ENCODE measurements around the gene KCMF1. TPM values are rescaled to one million over a fixed set of nuclear protein-coding genes. Genes with fewer than 3 reads are reported as not detected.
A peak's percentile ranks its signal among the peaks of the same experiment; 100 is the strongest.

KCMF1 gene
- total RNA-seq, 1 donor from 2014 or later: 63.9 TPM

DNA sequence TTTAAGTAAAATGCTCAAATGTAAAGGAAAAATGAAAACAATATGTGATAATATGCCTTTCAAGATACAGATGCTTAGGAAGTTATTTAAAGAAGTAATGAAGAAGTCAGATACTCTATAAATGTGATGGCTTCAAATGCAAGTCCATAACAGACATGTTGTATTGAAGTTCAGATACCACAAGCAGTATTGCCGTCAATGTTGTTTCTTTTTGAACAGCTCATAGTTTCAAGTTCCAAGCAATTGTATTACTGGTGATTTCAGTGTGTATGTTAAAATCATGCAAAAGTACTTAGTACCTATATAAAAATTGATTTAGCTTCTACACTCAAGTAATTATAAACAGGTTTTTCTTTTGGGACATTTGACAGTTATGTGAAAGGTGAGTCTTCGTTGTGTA lies 24.9 kb downstream of the KCMF1 start:
- Mint-ChIP-seq H3K9me3 (no peaks in the 10 kb centered on the region), H3K4me3 (no peak overlapping the region), H3K27ac (no peak overlapping the region), H3K27me3 (ENCODE audit: low read depth) (no peaks in the 10 kb centered on the region), H3K36me3 (peaks cover 2% of the 10 kb centered on the region), H3K4me1 (peaks cover 5% of the 10 kb centered on the region)
- TF ChIP-seq CTCF (IDR thresholded peaks at IDR 0.05; ENCODE audit: unreplicated experiment): no peak
- DNase-seq (ENCODE audit: low spot score in 2 of 2, unreplicated experiment in 2 of 2): no peak

GRCh38 chr2:84996909-84997308 lies 25.9 kb downstream of the KCMF1 start:
- no peak overlapping the region for H3K4me3 Mint-ChIP-seq
- H3K4me1 Mint-ChIP-seq: peaks cover 5% of the 10 kb centered on the region
- H3K9me3 Mint-ChIP-seq: no peaks in the 10 kb centered on the region
- peaks cover 2% of the 10 kb centered on the region for H3K36me3 Mint-ChIP-seq
- peak overlapping the region; percentile 30 for H3K27ac Mint-ChIP-seq
- TF ChIP-seq CTCF (IDR thresholded peaks at IDR 0.05; ENCODE audit: unreplicated experiment): no peak
- DNase-seq (ENCODE audit: low spot score in 2 of 2, unreplicated experiment in 2 of 2): no peak
- no peaks in the 10 kb centered on the region for H3K27me3 Mint-ChIP-seq (ENCODE audit: low read depth)

DNA sequence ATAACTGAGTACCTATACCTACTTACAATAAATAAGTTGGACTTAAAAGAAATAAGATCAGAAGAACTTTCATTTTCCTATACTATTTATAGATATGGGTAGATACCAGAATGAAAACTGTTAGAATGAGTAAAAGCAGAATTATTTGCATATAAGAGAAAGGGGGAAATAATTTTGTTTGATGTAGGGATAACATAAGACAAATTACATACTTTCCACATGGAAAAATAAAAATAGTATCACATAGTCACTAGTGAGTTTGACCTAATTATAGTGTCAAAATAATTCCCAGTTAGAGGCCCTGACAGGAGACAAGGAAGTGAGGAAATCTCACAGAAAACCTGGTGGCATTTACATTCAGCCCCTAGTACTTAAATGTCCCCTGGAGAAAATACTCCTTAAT lies 28.6 kb downstream of the KCMF1 start:
- Mint-ChIP-seq H3K4me1 (peaks cover 5% of the 10 kb centered on the region), H3K36me3 (peaks cover 7% of the 10 kb centered on the region), H3K27me3 (ENCODE audit: low read depth) (no peaks in the 10 kb centered on the region), H3K4me3 (no peak overlapping the region), H3K27ac (peak overlapping the region; percentile 18), H3K9me3 (no peaks in the 10 kb centered on the region)
- no peak for DNase-seq (ENCODE audit: low spot score in 2 of 2, unreplicated experiment in 2 of 2)
- TF ChIP-seq CTCF (IDR thresholded peaks at IDR 0.05; ENCODE audit: unreplicated experiment): no peak

DNA sequence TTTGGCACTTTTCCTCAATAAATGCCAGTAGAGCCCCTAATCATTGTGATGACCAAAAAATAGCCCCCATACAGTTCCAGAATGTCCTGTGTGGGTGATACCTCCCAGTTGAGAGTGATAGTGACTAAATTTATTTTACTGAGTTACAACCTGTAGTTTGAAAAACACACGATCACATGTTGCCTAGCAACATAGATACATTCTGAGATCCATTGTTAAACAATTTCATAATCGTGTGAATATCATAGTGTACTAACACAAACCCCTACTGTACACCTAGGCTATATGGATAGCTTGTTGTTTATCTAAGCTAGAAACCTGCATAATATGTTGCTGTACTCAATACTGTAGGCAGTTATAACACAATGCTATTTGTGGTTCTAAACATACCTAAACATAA lies 30.6 kb downstream of the KCMF1 start:
- Mint-ChIP-seq H3K9me3 (no peaks in the 10 kb centered on the region), H3K4me3 (no peak overlapping the region), H3K27me3 (ENCODE audit: low read depth) (no peaks in the 10 kb centered on the region), H3K36me3 (peaks cover 10% of the 10 kb centered on the region), H3K27ac (peak overlapping the region; percentile 9), H3K4me1 (peaks cover 2% of the 10 kb centered on the region)
- no peak for TF ChIP-seq CTCF (IDR thresholded peaks at IDR 0.05; ENCODE audit: unreplicated experiment)
- DNase-seq (ENCODE audit: low spot score in 2 of 2, unreplicated experiment in 2 of 2): no peak

GRCh38 chr2:85002534-85002933 lies 31.6 kb downstream of the KCMF1 start:
- H3K27ac Mint-ChIP-seq: no peak overlapping the region
- no peak for DNase-seq (ENCODE audit: low spot score in 2 of 2, unreplicated experiment in 2 of 2)
- no peak overlapping the region for H3K4me3 Mint-ChIP-seq
- no peaks in the 10 kb centered on the region for H3K27me3 Mint-ChIP-seq (ENCODE audit: low read depth)
- H3K36me3 Mint-ChIP-seq: peaks cover 17% of the 10 kb centered on the region
- H3K9me3 Mint-ChIP-seq: peaks cover 5% of the 10 kb centered on the region
- H3K4me1 Mint-ChIP-seq: peaks cover 2% of the 10 kb centered on the region
- TF ChIP-seq CTCF (IDR thresholded peaks at IDR 0.05; ENCODE audit: unreplicated experiment): no peak

DNA sequence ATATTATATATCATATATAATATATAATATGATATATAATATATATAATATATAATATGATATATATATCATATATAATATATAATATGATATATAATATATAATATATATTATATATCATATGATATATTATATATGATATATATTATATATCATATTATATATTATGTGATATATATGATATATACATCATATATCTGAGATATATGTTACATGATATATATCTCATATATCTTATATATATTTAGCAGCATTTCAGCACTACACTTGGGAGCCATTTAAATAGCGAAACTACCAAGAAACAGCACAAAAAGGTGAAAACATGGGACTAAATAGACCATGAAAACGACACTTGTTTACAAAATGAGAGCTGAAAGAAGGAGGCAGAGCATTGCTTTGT lies 37.3 kb downstream of the KCMF1 start:
- H3K36me3 Mint-ChIP-seq: peaks cover 33% of the 10 kb centered on the region
- peaks cover 10% of the 10 kb centered on the region for H3K9me3 Mint-ChIP-seq
- no peak for DNase-seq (ENCODE audit: low spot score in 2 of 2, unreplicated experiment in 2 of 2)
- peaks cover 9% of the 10 kb centered on the region for H3K4me1 Mint-ChIP-seq
- no peaks in the 10 kb centered on the region for H3K27me3 Mint-ChIP-seq (ENCODE audit: low read depth)
- no peak for TF ChIP-seq CTCF (IDR thresholded peaks at IDR 0.05; ENCODE audit: unreplicated experiment)
- H3K27ac Mint-ChIP-seq: no peak overlapping the region
- H3K4me3 Mint-ChIP-seq: no peak overlapping the region

Measured in mesothelial cell of epicardium (in vitro differentiated cells).